ENCODE data around the gene DISP3. TPM values are rescaled to one million over a fixed set of nuclear protein-coding genes. Genes with fewer than 3 reads are reported as not detected.
A peak's percentile ranks its signal among the peaks of the same experiment; 100 is the strongest.

The DISP3 gene
- total RNA-seq, 1 experiment from 2014 or later = 2.3 TPM

- ChIA-PET POLR2A (interaction anchor here (0.8 to 1.2 kb wide), 3 partner anchors 13 to 157 kb away, joined by 3 to 4 read pairs (median 3); no protein-coding TSS in a partner anchor), RAD21 (ENCODE audit: low non-redundant PET in 1 of 2, low total read pairs in 2 of 2, uncharacterized antibody in 2 of 2, unreplicated experiment in 2 of 2) (interaction anchor here in 1 of 2 experiments (1.0 kb wide), 1 partner anchor 137 kb away, joined by 3 read pairs; no protein-coding TSS in a partner anchor), CTCF (interaction anchor here (0.7 to 1.2 kb wide), 6 partner anchors 9 to 163 kb away, joined by 3 to 8 read pairs (median 3); no protein-coding TSS in a partner anchor)
- Histone ChIP-seq H3K36me3 (ENCODE audit: control insufficient read depth in 1 of 2, insufficient read depth in 2 of 2, low read length in 2 of 2) (no peaks in the 10 kb centered on the region), H3K4me3 (replicated peaks in 1 of 2; ENCODE audit: low read depth in 1 of 2, low read length in 2 of 2) (peak overlapping the region; percentile 55 to 68), H4K20me1 (ENCODE audit: insufficient read depth) (no peaks in the 10 kb centered on the region), H2AFZ (ENCODE audit: low read depth, low read length, poor library complexity, severe bottlenecking) (peak overlapping the region; percentile 26), H3K79me2 (ENCODE audit: insufficient read depth, low read length) (no peaks in the 10 kb centered on the region), H3K4me2 (ENCODE audit: low read length) (peak overlapping the region; percentile 94), H3K27ac (ENCODE audit: low read depth, low read length) (peak overlapping the region; percentile 70; the same call in 1 of the 2 replicates), H3K9me3 (ENCODE audit: control insufficient read depth in 1 of 2, insufficient read depth in 1 of 2, low read depth in 1 of 2, low read length in 2 of 2) (no peaks in the 10 kb centered on the region), H3K27me3 (ENCODE audit: insufficient read depth, low read length) (peaks cover 55% of the 10 kb centered on the region), H3K9ac (ENCODE audit: low read length) (peak overlapping the region; percentile 58), H3K4me1 (ENCODE audit: control insufficient read depth in 1 of 2, insufficient read depth in 2 of 2, low read length in 2 of 2) (peaks cover 0 to 16% of the 10 kb centered on the region in 2 experiments; a peak in 1 of 4 replicates), H3K9me2 (ENCODE audit: insufficient read depth) (no peaks in the 10 kb centered on the region)
- no TSS peak for BruUV-seq (replicated peaks)
- DNase-seq (ENCODE audit: low read depth, low spot score) = no peak
- ATAC-seq = peak; percentile 7
- intact Hi-C loops (cut with micrococcal nuclease) = loop anchor here (2.0 to 5.0 kb wide), 2 partner anchors 163 to 217 kb away; partner anchors contain the start of gene MTOR
- TF ChIP-seq EZH2 (IDR thresholded peaks at IDR 0.05) (no peak), SRF (IDR thresholded peaks at IDR 0.05; ENCODE audit: low read depth) (no peak), ZBTB33 (IDR thresholded peaks at IDR 0.05; ENCODE audit: extremely low read depth, insufficient replicate concordance, low read length) (no peak), POLR2A (IDR thresholded peaks at IDR 0.05; ENCODE audit: borderline replicate concordance, extremely low read depth, insufficient read depth, insufficient read length) (peak; percentile 6)
Measured at GRCh38 chr1:11479375-11479979, 522 bp downstream of the DISP3 start.

- intact Hi-C loops (cut with micrococcal nuclease) = no loop called here
- CTCF ChIA-PET = no interaction called here
Measured at GRCh38 chr1:11481019-11481418, 2.1 kb downstream of the DISP3 start.

More at GRCh38 chr1:11481019-11481418, 2.1 kb downstream of the DISP3 start:
- H3K9me3 ChIP-seq (ENCODE audit: control insufficient read depth in 1 of 2, insufficient read depth in 1 of 2, low read depth in 1 of 2, low read length in 2 of 2) = no peaks in the 10 kb centered on the region
- ChIA-PET RAD21 (ENCODE audit: low non-redundant PET in 1 of 2, low total read pairs in 2 of 2, uncharacterized antibody in 2 of 2, unreplicated experiment in 2 of 2) (no interaction called here), POLR2A (no interaction called here)
- DNase-seq (ENCODE audit: low read depth, low spot score) = no peak
- H3K9me2 ChIP-seq (ENCODE audit: insufficient read depth) = no peaks in the 10 kb centered on the region
- no peak overlapping the region for H3K4me2 ChIP-seq (ENCODE audit: low read length)
- H3K79me2 ChIP-seq (ENCODE audit: insufficient read depth, low read length) = no peaks in the 10 kb centered on the region
- H3K36me3 ChIP-seq (ENCODE audit: control insufficient read depth in 1 of 2, insufficient read depth in 2 of 2, low read length in 2 of 2) = no peaks in the 10 kb centered on the region
- no peak overlapping the region for H3K27ac ChIP-seq (ENCODE audit: low read depth, low read length)
- H4K20me1 ChIP-seq (ENCODE audit: insufficient read depth) = no peaks in the 10 kb centered on the region
- no peak overlapping the region for H3K9ac ChIP-seq (ENCODE audit: low read length)
- peaks cover 49% of the 10 kb centered on the region for H3K27me3 ChIP-seq (ENCODE audit: insufficient read depth, low read length)
- no peak for TF ChIP-seq FOSL1 (IDR thresholded peaks at IDR 0.05; ENCODE audit: low read depth)
- TF ChIP-seq SIN3A (IDR thresholded peaks at IDR 0.05; ENCODE audit: low read depth) = no peak
- no peak for TF ChIP-seq CBX3 (IDR thresholded peaks at IDR 0.05; ENCODE audit: low read depth)
- TF ChIP-seq CTCF (IDR thresholded peaks at IDR 0.05 in 2 of 3, conservative IDR thresholded peaks at IDR 0.05 in 1 of 3; ENCODE audit: borderline replicate concordance in 1 of 3, insufficient read depth in 1 of 3, low read depth in 2 of 3, low read length in 2 of 3) = peak in 1 of 3 experiments; percentile 10; a peak in 1 of 6 replicates
- TF ChIP-seq CEBPB (IDR thresholded peaks at IDR 0.05; ENCODE audit: low read depth) = no peak
- TF ChIP-seq POLR2A (IDR thresholded peaks at IDR 0.05; ENCODE audit: borderline replicate concordance, extremely low read depth, insufficient read depth, insufficient read length) = no peak
- peak; percentile 14; the same call in 1 of the 2 replicates for TF ChIP-seq RAD21 (IDR thresholded peaks at IDR 0.05; ENCODE audit: low read depth)
- TF ChIP-seq REST (IDR thresholded peaks at IDR 0.05; ENCODE audit: low read depth) = no peak
- H3K4me1 ChIP-seq (ENCODE audit: control insufficient read depth in 1 of 2, insufficient read depth in 2 of 2, low read length in 2 of 2) = peaks cover 0 to 16% of the 10 kb centered on the region in 2 experiments; a peak in 1 of 4 replicates
- no peak overlapping the region for H3K4me3 ChIP-seq (replicated peaks in 1 of 2; ENCODE audit: low read depth in 1 of 2, low read length in 2 of 2)
- ATAC-seq = no peak
- no peak overlapping the region for H2AFZ ChIP-seq (ENCODE audit: low read depth, low read length, poor library complexity, severe bottlenecking)
- BruUV-seq (replicated peaks) = no TSS peak

All from HCT116 (cell line).